HG03571 (cell line): ENCODE data around the gene PHOSPHO1.

Source experiments
- ATAC-seq: cut with Tn5 transposase; IDR thresholded peaks from one replicate; pipeline ENCODE4 v1.9.1; 2021; ENCODE audit not compliant: unreplicated experiment

PHOSPHO1 gene

GRCh38 chr17:49244839-49245238, 14.3 kb upstream of the PHOSPHO1 start:
- no peak for ATAC-seq

GRCh38 chr17:49242813-49243212, 12.2 kb upstream of the PHOSPHO1 start:
- no peak for ATAC-seq

- ATAC-seq: no peak
Measured at GRCh38 chr17:49241692-49242397, 11.3 kb upstream of the PHOSPHO1 start.

GRCh38 chr17:49241040-49241439, 10.5 kb upstream of the PHOSPHO1 start:
- no peak for ATAC-seq

GRCh38 chr17:49240619-49241018, 10.0 kb upstream of the PHOSPHO1 start:
- no peak for ATAC-seq

DNA sequence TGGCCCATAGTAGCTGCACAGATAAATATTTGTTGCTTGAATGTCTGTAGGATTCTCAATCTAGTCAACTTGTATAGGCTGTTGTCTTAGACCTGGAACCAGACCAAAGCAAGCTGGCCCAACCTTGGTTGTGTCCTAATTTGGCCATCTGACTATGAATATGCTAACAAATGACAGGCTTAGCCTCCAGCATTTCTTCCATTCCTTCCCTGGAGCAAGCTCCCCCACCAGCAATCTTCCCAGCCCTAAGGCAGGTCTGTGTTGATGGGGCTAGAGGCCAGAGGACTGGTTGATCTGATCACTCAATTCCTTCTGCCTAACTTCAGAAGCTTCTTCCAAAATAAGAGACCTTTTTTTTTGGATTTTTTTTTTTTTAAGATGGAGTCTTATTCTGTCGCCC, 9.4 kb upstream of the PHOSPHO1 start:
- ATAC-seq: no peak

DNA sequence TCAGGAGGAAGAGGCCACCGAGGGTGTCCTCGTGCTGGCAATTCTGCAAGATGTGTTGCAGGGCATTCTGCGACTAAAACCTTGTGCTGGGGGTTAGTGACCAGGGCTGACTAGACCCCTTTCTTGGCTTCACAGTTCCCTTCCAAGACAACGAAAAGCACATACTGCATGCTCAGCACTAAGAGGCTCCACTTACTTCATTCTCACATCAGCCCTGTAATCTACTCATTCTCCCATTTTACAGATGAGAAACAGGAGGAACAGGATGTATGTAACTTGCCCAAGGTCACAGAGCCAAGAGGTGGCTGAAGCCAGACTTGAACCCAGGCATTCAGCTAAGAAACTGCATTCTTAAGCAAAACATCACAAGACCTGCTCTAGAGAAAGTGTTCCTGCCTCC, 5.3 kb upstream of the PHOSPHO1 start:
- ATAC-seq: no peak

DNA sequence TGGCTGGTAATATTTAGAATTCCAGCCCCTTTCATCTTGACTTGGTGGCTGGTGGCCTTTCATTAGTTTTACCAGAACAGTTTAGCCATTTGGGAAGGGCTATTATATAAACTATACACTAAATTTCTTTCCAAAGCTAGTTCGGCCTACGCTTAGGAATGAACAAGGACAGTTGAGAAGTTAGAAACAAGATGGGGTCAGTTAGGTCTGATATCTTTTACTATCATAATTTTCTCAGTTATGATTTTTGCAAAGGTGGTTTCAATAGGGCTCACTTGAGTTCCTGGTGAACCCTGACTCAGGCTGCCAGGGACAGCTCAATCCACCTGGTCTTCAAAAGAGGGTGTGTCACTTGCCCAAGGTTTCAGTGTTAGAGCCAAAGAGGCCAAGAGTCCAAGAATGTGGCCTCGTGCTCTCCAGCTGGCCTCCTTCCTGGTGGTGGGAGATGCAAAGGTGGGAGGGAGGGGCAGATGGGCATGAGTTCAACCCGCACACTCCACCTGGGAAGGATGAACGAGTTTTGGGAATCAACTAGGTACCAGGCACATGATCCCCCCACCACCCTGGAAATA, 4.0 kb upstream of the PHOSPHO1 start:
- ATAC-seq: no peak

DNA sequence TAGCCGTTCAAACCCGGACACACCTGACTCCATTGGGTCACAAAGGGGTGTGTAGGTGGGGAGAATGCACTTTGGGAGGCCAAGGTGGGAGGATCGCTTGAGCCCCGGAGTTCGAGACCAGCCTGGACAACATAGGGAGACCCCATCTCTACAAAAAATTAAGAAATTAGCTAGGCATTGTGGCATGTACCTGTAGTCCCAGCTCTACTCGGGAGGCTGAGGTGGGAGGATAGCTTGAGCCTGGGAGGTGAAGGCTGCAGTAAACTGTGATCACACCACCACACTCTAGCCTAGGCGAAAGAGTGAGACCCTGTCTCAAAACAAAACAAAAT, 942 bp upstream of the PHOSPHO1 start:
- no peak for ATAC-seq

GRCh38 chr17:49229805-49230600, 584 bp downstream of the PHOSPHO1 start:
- ATAC-seq: no peak

GRCh38 chr17:49229076-49229804, 1.3 kb downstream of the PHOSPHO1 start:
- ATAC-seq: no peak

GRCh38 chr17:49227436-49228261, 2.9 kb downstream of the PHOSPHO1 start:
- ATAC-seq: no peak

DNA sequence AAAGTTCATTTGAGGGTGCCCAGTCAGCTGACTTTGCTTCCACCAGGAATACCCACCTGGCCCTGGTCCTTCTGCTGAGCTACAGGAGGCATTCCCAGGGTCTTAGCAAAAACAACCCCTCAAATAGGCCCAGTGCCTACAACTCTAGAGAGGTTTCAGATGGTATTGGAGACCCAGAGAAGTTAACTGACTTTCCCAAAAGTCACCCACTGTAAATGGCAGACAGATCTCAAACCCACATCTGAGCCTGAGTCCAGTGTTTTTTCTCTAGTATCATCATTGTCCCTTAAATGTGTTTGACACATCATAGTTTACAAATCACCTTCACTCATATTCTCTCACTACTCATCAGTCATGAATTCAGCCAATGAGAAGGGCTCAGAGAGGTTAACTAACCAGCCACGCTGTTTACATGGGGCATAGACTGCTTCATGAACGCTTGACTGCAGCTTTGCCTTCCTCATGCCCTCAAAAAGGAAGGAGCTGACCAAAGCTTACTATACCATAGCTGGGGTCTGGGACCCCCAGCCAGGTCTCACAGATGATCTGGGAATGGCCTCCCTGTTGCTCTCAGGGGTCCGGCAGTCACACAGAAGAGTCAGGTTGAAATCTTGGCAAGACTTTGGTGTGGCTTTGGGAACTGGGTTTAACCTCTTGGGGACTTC, 3.7 kb downstream of the PHOSPHO1 start:
- ATAC-seq: no peak

DNA sequence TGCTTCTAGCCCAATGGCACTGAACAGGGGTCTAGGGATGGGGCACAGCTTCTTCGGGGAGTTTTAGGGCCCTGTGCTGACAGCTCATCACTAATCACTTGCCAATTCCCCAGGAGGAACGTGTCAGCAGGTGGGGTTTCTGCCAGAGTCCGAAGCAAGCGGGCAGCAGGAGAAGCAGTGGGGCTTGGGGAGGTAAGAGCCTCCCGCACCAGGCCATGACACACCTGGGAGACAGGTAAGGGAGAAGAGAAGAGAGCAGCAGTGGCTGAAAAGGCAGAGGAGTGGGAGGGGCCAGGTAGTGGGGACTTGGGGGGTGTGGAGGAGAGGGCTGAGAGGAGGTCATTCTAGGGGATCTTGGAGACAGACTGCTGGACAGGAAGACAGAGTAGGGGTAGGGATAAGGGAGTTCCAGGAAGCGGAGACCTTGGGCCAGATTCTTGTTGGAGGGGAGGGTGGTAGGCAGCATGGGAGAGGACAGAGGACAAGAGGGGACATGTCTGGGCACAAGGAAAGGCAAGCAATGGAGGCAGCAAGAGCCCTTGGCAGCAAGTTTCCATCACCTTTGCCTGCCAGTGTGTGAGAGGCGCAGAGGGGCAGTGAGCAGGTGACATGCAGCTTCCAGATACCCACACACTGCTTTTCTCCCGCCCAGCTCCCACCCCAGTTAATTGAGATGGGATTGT, 4.9 kb downstream of the PHOSPHO1 start:
- no peak for ATAC-seq

DNA sequence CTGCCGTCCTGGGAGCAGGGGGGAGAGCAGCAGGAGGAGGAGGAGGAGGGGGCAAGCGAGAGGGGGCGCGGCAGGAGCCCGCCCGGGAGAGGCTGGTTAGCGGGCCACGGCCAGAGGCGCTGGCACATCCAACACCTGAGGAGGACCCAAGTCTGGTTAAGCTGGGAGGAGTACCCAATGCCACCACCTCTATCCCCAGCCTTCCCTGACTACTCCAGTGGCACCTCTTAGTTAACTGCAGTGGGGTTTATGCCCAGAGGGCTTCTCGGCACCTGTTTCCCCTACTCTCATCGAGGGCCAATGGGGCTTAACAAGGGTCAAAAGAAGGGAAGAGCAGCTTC, 5.6 kb downstream of the PHOSPHO1 start:
- no peak for ATAC-seq

GRCh38 chr17:49224198-49224996, 6.2 kb downstream of the PHOSPHO1 start:
- ATAC-seq: no peak

DNA sequence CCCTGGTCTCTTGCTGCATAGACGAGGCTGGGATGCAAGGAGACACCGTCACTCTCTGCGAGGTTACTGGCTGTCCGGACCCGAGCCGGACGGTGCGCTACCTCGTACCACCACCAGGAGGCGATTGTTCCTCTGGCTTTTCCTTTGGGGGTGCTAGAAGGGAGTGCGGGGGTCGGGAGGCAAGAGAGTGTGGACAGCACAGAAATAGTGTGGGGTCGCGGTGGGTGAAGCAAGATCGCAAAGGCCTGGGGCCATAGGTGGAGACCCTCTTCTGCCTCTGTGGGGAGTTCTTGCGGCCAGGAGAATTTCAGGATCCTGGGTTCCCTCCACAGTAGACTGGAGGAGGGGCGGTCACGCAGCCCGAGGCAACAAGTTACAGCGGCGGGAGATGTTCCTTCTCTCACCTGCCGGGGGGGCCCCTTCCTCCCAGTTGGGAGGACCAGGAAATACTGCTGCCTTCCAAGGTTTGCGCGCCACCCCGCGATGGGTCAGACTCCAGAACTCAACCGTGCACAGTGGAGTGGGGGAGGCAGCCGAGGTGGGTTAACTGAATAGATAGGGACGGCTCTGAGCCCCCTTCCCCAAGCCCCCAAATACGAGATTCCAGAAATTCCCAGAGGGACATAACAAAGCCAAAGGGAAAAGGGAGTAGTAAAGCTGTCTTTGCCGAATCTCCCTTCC, 6.9 kb downstream of the PHOSPHO1 start:
- ATAC-seq: no peak

GRCh38 chr17:49223168-49223516, 7.4 kb downstream of the PHOSPHO1 start:
- no peak for ATAC-seq

DNA sequence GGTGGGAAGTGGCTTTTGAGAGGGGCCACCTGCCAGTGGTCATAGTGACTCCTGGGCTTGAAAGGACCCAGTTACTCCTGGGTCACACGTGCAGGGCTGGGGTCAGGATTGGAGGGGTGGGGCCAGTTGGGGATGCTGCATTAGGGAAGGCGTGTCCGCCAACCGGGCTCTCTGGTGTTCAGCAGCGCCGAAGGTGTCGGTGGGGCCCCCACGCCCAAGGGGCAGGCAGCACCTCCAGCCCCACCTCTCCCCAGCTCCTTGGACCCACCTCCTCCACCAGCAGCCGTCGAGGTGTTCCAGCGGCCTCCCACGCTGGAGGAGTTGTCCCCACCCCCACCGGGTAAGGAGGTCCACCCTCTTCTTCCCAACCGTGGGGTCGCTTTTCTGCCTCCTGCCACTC, 10.6 kb downstream of the PHOSPHO1 start:
- ATAC-seq: no peak
